ENCODE results near the gene MICA.
A peak's percentile ranks its signal among the peaks of the same experiment; 100 is the strongest.
"Not testable (repeated sequence)": the region's sequence is repeated elsewhere in the genome, so short reads cannot be mapped to it uniquely, and the experiment has no call there.

MICA gene

GRCh38 chr6:31402324-31403282 is 792 bp upstream of the MICA start:
- H2AFZ ChIP-seq (ENCODE audit: low read depth, low read length, severe bottlenecking), result peak overlapping the region; percentile 23
- peak overlapping the region; percentile 49 for H3K4me3 ChIP-seq (ENCODE audit: insufficient read depth, low read length, poor library complexity, severe bottlenecking)
- no peaks in the 10 kb centered on the region for H3K27me3 ChIP-seq (ENCODE audit: low read length)
- peak overlapping the region; percentile 37 for H3K9ac ChIP-seq (ENCODE audit: low read length)
- TF ChIP-seq CTCF (IDR thresholded peaks at IDR 0.05; ENCODE audit: insufficient read depth, low read length, poor library complexity, severe bottlenecking) (peak; percentile 17), EZH2phosphoT487 (conservative IDR thresholded peaks at IDR 0.05; ENCODE audit: low read length) (no peak)
- peak overlapping the region; percentile 56 for H3K27ac ChIP-seq (ENCODE audit: low read depth, low read length)
- peaks cover 28% of the 10 kb centered on the region; the same call in 1 of the 2 replicates for H3K79me2 ChIP-seq (ENCODE audit: insufficient read depth, low read length)
- peaks cover 19% of the 10 kb centered on the region for H3F3A ChIP-seq (ENCODE audit: insufficient read depth)
- no peaks in the 10 kb centered on the region for H3K9me3 ChIP-seq (ENCODE audit: insufficient read depth, low read length)
- H4K20me1 ChIP-seq (ENCODE audit: low read depth, low read length), result no peaks in the 10 kb centered on the region
- H3K4me2 ChIP-seq (ENCODE audit: low read depth, low read length, poor library complexity, severe bottlenecking), result peak overlapping the region; percentile 66
- no peaks in the 10 kb centered on the region for H3K9me2 ChIP-seq (replicated peaks; ENCODE audit: insufficient read depth, low read length)
- H3K36me3 ChIP-seq (ENCODE audit: low read length), result no peaks in the 10 kb centered on the region

GRCh38 chr6:31404061-31404364 is 618 bp downstream of the MICA start:
- peak overlapping the region; percentile 37 for H3K9ac ChIP-seq (ENCODE audit: low read length)
- H3K36me3 ChIP-seq (ENCODE audit: low read length); H3K9me2 ChIP-seq (replicated peaks; ENCODE audit: insufficient read depth, low read length); H3K27me3 ChIP-seq (ENCODE audit: low read length); H3K27ac ChIP-seq (ENCODE audit: low read depth, low read length); H3K9me3 ChIP-seq (ENCODE audit: insufficient read depth, low read length); H4K20me1 ChIP-seq (ENCODE audit: low read depth, low read length); H2AFZ ChIP-seq (ENCODE audit: low read depth, low read length, severe bottlenecking): not testable (repeated sequence)
- H3K4me2 ChIP-seq (ENCODE audit: low read depth, low read length, poor library complexity, severe bottlenecking), result peak overlapping the region; percentile 66
- H3K79me2 ChIP-seq (ENCODE audit: insufficient read depth, low read length), result peaks cover 39% of the 10 kb centered on the region
- peaks cover 19% of the 10 kb centered on the region for H3F3A ChIP-seq (ENCODE audit: insufficient read depth)
- peak overlapping the region; percentile 49 for H3K4me3 ChIP-seq (ENCODE audit: insufficient read depth, low read length, poor library complexity, severe bottlenecking)

GRCh38 chr6:31405996-31406395 is 2.6 kb downstream of the MICA start:
- H2AFZ ChIP-seq (ENCODE audit: low read depth, low read length, severe bottlenecking), result no peak overlapping the region
- no peak overlapping the region for H3K9ac ChIP-seq (ENCODE audit: low read length)
- no peaks in the 10 kb centered on the region; the same call in 1 of the 2 replicates for H4K20me1 ChIP-seq (ENCODE audit: low read depth, low read length)
- no peak overlapping the region for H3K27ac ChIP-seq (ENCODE audit: low read depth, low read length)
- H3K36me3 ChIP-seq (ENCODE audit: low read length), result no peaks in the 10 kb centered on the region
- TF ChIP-seq CTCF (IDR thresholded peaks at IDR 0.05; ENCODE audit: insufficient read depth, low read length, poor library complexity, severe bottlenecking) (no peak), EZH2phosphoT487 (conservative IDR thresholded peaks at IDR 0.05; ENCODE audit: low read length) (no peak)
- no peaks in the 10 kb centered on the region for H3K9me2 ChIP-seq (replicated peaks; ENCODE audit: insufficient read depth, low read length)
- no peaks in the 10 kb centered on the region for H3K9me3 ChIP-seq (ENCODE audit: insufficient read depth, low read length)
- H3K27me3 ChIP-seq (ENCODE audit: low read length), result no peaks in the 10 kb centered on the region
- peaks cover 45% of the 10 kb centered on the region for H3K79me2 ChIP-seq (ENCODE audit: insufficient read depth, low read length)
- H3K4me3 ChIP-seq (ENCODE audit: insufficient read depth, low read length, poor library complexity, severe bottlenecking), result no peak overlapping the region
- H3K4me2 ChIP-seq (ENCODE audit: low read depth, low read length, poor library complexity, severe bottlenecking), result no peak overlapping the region
- peaks cover 16% of the 10 kb centered on the region for H3F3A ChIP-seq (ENCODE audit: insufficient read depth)

- Histone ChIP-seq H3K27ac (ENCODE audit: low read depth, low read length) (no peak overlapping the region), H3K4me2 (ENCODE audit: low read depth, low read length, poor library complexity, severe bottlenecking) (no peak overlapping the region), H3K27me3 (ENCODE audit: low read length) (no peaks in the 10 kb centered on the region), H3K9ac (ENCODE audit: low read length) (no peak overlapping the region), H2AFZ (ENCODE audit: low read depth, low read length, severe bottlenecking) (no peak overlapping the region), H3K36me3 (ENCODE audit: low read length) (no peaks in the 10 kb centered on the region), H3K9me2 (replicated peaks; ENCODE audit: insufficient read depth, low read length) (no peaks in the 10 kb centered on the region), H3F3A (ENCODE audit: insufficient read depth) (0 out of 2 replicates have a peak, but pooled peaks cover under 1% of the 10 kb centered on the region), H3K9me3 (ENCODE audit: insufficient read depth, low read length) (no peaks in the 10 kb centered on the region), H4K20me1 (ENCODE audit: low read depth, low read length) (no peaks in the 10 kb centered on the region; the same call in 1 of the 2 replicates), H3K4me3 (ENCODE audit: insufficient read depth, low read length, poor library complexity, severe bottlenecking) (no peak overlapping the region), H3K79me2 (ENCODE audit: insufficient read depth, low read length) (peaks cover 45% of the 10 kb centered on the region)
- no peak for TF ChIP-seq EZH2phosphoT487 (conservative IDR thresholded peaks at IDR 0.05; ENCODE audit: low read length)
- no peak for TF ChIP-seq CTCF (IDR thresholded peaks at IDR 0.05; ENCODE audit: insufficient read depth, low read length, poor library complexity, severe bottlenecking)
Measured at GRCh38 chr6:31407699-31408098, 4.3 kb downstream of the MICA start.
